AG09309 (cell line): ENCODE measurements around the gene BTBD7.

Experiments used
- DNase-seq: peaks from one replicate; pipeline ENCODE4 v3.0.0-alpha.2; 2010; ENCODE audit warnings: low read depth
- H3K4me3 ChIP-seq: 2 replicates; pipeline ENCODE4 v1.5.1; 2011; ENCODE audit warnings: mild to moderate bottlenecking, low read depth, low read length, moderate library complexity; ENCODE audit not compliant: control insufficient read depth
- TF ChIP-seq, protein P1 (sequence below): IDR thresholded peaks from 2 replicates; pipeline ENCODE4 v1.5.1; 2011; ENCODE audit warnings: mild to moderate bottlenecking, low read depth, low read length, inconsistent platforms; ENCODE audit not compliant: insufficient read depth, control insufficient read depth; ENCODE audit errors: missing control alignments

BTBD7 gene

DNA sequence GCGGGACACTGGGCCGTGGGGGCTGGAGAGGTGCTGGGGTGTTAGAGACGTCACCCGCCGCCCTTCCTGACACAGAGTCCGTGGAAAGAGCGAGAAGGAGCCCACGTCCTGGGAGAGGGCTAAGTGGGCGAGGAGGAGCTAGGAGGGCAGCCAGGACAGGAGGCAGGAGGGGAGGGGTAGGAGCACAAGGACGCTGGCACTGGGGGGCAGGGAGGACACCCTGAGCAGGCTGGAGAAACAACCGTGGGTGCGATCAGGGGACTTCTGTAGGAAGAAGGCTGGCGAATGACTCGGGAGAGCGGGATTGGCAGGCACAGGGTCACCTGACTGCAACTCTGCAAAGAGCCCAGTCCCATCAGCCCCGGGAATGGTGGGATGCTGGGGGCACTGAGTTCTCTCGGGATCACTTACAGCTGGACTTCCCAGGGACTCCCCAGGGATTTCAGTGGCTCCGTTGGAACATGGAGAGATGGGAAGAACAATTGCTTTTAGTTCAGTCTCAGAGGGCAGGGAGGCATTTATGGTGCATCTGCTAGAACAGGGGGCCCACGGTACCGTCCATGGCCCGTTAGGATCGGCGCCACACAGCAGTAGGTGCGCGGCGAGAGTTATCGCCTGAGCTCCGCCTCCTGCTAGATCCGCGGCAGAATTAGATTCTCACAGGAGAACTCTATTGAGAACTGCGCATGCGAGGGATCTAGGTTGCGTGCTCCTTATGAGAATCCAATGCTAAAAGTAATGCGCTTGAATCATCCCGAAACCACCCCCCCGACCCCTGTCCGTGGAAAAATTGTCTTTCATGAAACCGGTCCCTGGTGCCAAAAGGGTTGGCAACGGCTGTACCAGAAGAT is 101.5 kb downstream of the BTBD7 start:
- TF ChIP-seq, protein P1, sequence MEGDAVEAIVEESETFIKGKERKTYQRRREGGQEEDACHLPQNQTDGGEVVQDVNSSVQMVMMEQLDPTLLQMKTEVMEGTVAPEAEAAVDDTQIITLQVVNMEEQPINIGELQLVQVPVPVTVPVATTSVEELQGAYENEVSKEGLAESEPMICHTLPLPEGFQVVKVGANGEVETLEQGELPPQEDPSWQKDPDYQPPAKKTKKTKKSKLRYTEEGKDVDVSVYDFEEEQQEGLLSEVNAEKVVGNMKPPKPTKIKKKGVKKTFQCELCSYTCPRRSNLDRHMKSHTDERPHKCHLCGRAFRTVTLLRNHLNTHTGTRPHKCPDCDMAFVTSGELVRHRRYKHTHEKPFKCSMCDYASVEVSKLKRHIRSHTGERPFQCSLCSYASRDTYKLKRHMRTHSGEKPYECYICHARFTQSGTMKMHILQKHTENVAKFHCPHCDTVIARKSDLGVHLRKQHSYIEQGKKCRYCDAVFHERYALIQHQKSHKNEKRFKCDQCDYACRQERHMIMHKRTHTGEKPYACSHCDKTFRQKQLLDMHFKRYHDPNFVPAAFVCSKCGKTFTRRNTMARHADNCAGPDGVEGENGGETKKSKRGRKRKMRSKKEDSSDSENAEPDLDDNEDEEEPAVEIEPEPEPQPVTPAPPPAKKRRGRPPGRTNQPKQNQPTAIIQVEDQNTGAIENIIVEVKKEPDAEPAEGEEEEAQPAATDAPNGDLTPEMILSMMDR, result no peak
- no peak for DNase-seq
- peak overlapping the region; percentile 54 for H3K4me3 ChIP-seq

DNA sequence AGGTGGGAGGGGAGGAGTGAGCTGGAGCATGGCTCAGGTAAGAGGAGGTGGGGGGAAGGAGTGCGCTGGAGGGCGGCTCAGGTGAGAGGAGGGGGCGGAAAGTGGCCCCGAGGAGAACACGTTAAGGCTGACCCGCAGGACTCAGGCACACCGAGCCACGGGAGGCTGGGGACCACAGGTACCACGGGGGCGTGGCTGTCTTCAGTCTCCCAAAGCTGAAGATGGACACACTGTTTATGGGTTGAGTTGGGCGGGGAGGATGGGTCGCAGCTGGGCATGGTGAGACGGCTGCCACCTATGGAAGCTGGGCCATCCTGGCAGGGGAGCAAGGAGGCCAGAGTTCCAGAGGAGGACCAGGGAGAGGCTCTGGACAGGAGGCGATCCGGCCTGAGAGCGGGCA is 102.3 kb downstream of the BTBD7 start:
- TF ChIP-seq, protein P1, result no peak
- no peak for DNase-seq
- H3K4me3 ChIP-seq, result no peak overlapping the region

DNA sequence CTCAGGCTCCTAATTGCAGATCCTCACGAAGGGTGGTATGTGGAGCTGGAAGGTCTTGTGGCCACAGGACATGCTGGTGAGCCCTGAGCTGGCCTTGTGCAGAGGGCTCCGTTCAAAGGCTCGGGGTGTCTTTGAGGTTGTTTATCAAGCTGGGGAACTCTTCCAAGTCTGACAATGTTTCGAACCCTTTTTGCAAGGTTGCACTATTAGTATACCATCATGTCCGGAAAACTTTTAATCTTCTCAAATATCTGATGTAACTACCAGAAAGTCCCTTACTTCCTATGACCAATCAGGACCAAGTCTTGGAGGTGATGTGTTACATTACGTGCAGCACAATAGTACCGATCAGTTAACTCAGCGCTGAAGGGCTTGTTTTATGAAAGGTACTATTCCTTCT is 104.3 kb downstream of the BTBD7 start:
- no peak for DNase-seq
- no peak overlapping the region for H3K4me3 ChIP-seq
- TF ChIP-seq, protein P1, result no peak

DNA sequence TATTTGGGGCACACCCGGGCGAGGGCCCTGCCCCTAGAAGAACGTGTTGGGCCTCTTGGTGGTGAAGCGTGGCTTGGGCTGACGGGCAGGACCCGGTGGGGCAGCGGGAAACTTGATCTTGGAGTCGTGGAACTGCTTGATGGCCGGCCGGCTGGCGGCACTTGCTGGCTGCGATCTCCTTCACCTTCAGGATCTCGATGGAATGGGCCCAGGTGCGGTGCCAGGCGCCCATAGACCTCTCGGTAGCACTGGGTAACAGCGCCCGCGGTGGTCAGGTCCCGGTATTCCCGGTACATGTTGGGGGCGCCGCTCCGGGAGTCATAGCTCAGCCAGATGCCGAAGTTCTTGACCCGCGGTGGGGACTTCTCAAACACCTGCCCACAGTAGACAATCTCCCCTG is 109.3 kb downstream of the BTBD7 start:
- TF ChIP-seq, protein P1, result no peak
- no peak for DNase-seq
- no peak overlapping the region for H3K4me3 ChIP-seq

DNA sequence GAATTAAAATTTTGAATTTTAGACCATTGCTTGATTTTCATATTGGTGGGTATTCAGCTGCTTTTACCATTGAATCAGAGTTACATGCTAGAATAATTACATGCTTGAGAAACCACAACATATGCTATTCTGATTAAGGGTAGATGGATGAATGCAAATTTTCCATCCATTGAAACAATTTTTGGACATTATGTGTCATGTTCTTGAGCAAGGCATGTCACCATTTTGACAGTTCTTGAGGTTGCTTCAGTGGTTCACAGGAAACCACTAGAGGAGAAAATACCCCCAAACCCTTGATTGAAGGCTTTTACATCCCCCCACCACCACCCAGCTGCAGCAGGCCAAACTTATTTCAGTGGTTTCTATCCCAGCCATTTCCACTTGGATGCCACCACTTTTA is 112.3 kb downstream of the BTBD7 start:
- no peak overlapping the region for H3K4me3 ChIP-seq
- no peak for DNase-seq
- TF ChIP-seq, protein P1, result no peak

DNA sequence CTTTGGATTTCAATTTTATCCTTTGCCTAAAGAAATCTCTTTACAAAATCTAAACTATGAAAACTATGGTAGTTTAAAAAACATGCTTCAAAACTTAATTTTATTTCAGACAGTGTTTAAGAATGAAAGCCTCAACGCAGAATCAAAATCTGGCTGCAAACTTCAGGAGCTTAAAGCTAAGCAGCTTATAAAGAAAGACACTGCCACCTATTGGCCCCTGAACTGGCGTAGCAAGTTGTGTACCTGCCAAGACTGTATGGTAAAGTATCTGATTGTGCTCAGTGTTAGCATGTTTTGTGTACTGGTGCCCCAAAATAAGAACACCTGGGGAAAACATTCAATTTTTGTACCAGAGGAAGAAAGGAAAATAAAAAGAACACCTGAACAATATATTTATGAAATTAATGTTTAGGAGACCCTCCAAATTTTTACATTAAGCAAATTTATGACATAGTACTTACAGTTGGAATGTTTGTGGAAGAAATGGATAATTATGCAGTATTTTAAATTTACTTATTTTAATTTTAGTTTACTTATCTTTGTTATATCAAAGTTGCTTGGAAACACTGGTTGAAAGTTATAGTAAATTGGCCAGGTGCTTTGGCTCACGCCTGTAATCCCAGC is 113.6 kb downstream of the BTBD7 start:
- H3K4me3 ChIP-seq, result no peak overlapping the region
- TF ChIP-seq, protein P1, result peak; percentile 67
- DNase-seq, result no peak
